SK-N-MC (cell line): Measurements from ENCODE around the gene MDM1.

ENCODE experiments used
- EZH2 ChIP-seq: fragments of 200-600 bp; sonication (generic); IDR thresholded peaks from one replicate; pipeline ENCODE4 v1.6.1; 2017; ENCODE audit warnings: antibody characterized with exemption
- POLR2AphosphoS5 ChIP-seq: IDR thresholded peaks from 2 replicates; pipeline ENCODE4 v1.6.1; 2012; ENCODE audit warnings: mild to moderate bottlenecking, low read depth, low read length, borderline replicate concordance

- no peak for TF ChIP-seq POLR2AphosphoS5
- no peak for TF ChIP-seq EZH2
Measured at GRCh38 chr12:68332728-68333630, 817 bp upstream of the MDM1 start.
